T-cell (primary cell): ENCODE measurements around the gene RAD51. TPM values are rescaled to one million over a fixed set of nuclear protein-coding genes. Genes with fewer than 3 reads are reported as not detected.

Experiments
- ATAC-seq, 4 experiments: fragments of 200-7000 bp in 3 of 4; fragments of 150-1000 bp in 1 of 4; cut with Tn5 transposase; replicated peaks in 1 of 4; 1 replicate in 3 of 4; 2 replicates in 1 of 4; pipeline ENCODE4 v1.10.0; 2021; ENCODE audit warnings: moderate library complexity in 3 of 4, mild to moderate bottlenecking in 2 of 4, moderate number of reproducible peaks in 1 of 4
- CTCF ChIA-PET, 2 donors: fragments of 300-600 bp; sonication (Branson Sonifier 250); formaldehyde crosslinking; loops; one replicate each; lab custom pipeline; 2022; ENCODE audit warnings: antibody characterized with exemption in 2 of 2; lab: Charles Lee
- POLR2A ChIA-PET, 2 donors: fragments of 300-600 bp; sonication (Branson Sonifier 250); formaldehyde crosslinking; loops; one replicate each; lab custom pipeline; 2022; ENCODE audit warnings: antibody characterized with exemption in 2 of 2; lab: Charles Lee
- DNase-seq, 35 experiments: peaks; one replicate each; pipeline versions ENCODE4 v3.0.0 to v3.0.0-alpha.2; 2013 to 2023
- H3K27ac ChIP-seq: one replicate; pipeline ENCODE4 v1.5.1; 2013; ENCODE audit warnings: low read length
- H3K27me3 ChIP-seq, 2 experiments: replicated peaks in 1 of 2; 1 replicate in 1 of 2; 2 replicates in 1 of 2; pipeline versions ENCODE4 v1.6.1 to v1.7.0; 2013; ENCODE audit warnings: low read length in 1 of 2, mixed read lengths in 1 of 2; ENCODE audit not compliant: control insufficient read depth in 2 of 2, insufficient read depth in 2 of 2; ENCODE audit errors: extremely low read depth in 1 of 2
- H3K36me3 ChIP-seq, 2 donors: 1 replicate in 1 of 2; 2 replicates in 1 of 2; pipeline versions ENCODE4 v1.6.1 to v1.7.0; 2013; ENCODE audit warnings: low read length in 1 of 2; ENCODE audit not compliant: control insufficient read depth in 2 of 2, insufficient read depth in 1 of 2; ENCODE audit errors: extremely low read depth in 1 of 2
- H3K4me1 ChIP-seq, 2 experiments: 1 replicate in 1 of 2; 2 replicates in 1 of 2; pipeline versions ENCODE4 v1.6.1 to v1.7.0; 2013; ENCODE audit warnings: low read length in 2 of 2, mixed read lengths in 1 of 2; ENCODE audit not compliant: insufficient read depth in 2 of 2, control insufficient read depth in 1 of 2; ENCODE audit errors: extremely low read depth in 1 of 2
- H3K4me3 ChIP-seq, 2 donors: 1 replicate in 1 of 2; 2 replicates in 1 of 2; pipeline versions ENCODE4 v1.5.1 to v1.7.0; 2013; ENCODE audit warnings: mild to moderate bottlenecking in 2 of 2, low read length in 1 of 2, moderate library complexity in 1 of 2; ENCODE audit not compliant: control insufficient read depth in 1 of 2; ENCODE audit errors: extremely low read depth in 1 of 2
- H3K9me3 ChIP-seq: 2 replicates; pipeline ENCODE4 v1.7.0; 2013
- H3K27ac Mint-ChIP-seq, 2 donors: one replicate each; pipeline ENCODE4 v1.8.0; 2020 to 2021; ENCODE audit warnings: mild to moderate bottlenecking in 2 of 2, mixed read lengths in 2 of 2
- H3K27me3 Mint-ChIP-seq, 2 donors: one replicate each; pipeline ENCODE4 v1.8.0; 2021 to 2022; ENCODE audit warnings: mixed read lengths in 2 of 2
- H3K36me3 Mint-ChIP-seq: one replicate; pipeline ENCODE4 v1.8.0; 2021; ENCODE audit warnings: mixed read lengths
- H3K4me1 Mint-ChIP-seq, 3 donors: one replicate each; pipeline ENCODE4 v1.8.0; 2020 to 2022; ENCODE audit warnings: mixed read lengths in 3 of 3, mild to moderate bottlenecking in 1 of 3
- H3K4me3 Mint-ChIP-seq, 3 donors: one replicate each; pipeline ENCODE4 v1.8.0; 2020 to 2022; ENCODE audit warnings: mild to moderate bottlenecking in 3 of 3, mixed read lengths in 3 of 3, moderate library complexity in 3 of 3
- H3K9me3 Mint-ChIP-seq, 3 donors: one replicate each; pipeline ENCODE4 v1.8.0; 2020 to 2022; ENCODE audit warnings: mixed read lengths in 3 of 3
- WGBS: methylation state at CpG from one replicate; pipeline ENCODE4 v1.1.5; 2013; ENCODE audit warnings: missing lambda C conversion rate; ENCODE audit not compliant: insufficient coverage; 5-methylcytosine and 5-hydroxymethylcytosine counted together
- total RNA-seq, 35 experiments: library from RNA in 6 of 35; stranded (reverse) in 6 of 35; fragments of 120-200 nt in 1 of 35; gene quantifications; one replicate each; pipeline versions ENCODE4 v1.2.1 to v1.2.4 and lab custom pipeline; 2013 to 2026

Gene RAD51
- total RNA-seq, 5 donors from 2014 or later (not counting 1 experiment from before 2014, with no cell fraction given) = 0.85 to 2.5 (median 1.2) TPM

DNA sequence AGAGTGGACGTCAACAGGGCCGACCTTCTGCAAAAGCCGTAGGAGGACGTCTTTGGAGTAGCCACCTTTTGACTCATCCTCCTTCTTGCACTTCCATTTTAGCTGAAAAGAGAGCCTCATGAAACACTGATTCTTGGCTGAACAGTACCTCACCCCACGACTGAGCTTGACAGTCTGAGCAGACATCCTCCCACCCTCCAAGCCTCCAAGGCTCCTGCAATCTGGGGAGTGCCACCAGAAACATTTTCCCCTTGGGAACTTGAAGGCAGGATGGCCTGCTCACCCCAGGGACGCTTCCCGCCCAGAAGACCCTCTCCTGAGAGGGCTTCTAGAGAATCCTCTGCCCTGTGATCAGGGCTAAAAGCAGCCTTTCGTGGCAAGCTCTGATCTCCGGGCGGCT, 80.0 kb downstream of the RAD51 start:
- peaks cover 25% of the 10 kb centered on the region for H3K36me3 Mint-ChIP-seq
- ATAC-seq = no peak
- Histone ChIP-seq H3K27me3 (no peaks in the 10 kb centered on the region), H3K4me3 (no peak overlapping the region), H3K27ac (no peak overlapping the region), H3K4me1 (peaks cover 0 to 21% of the 10 kb centered on the region in 2 experiments), H3K36me3 (peaks cover 14 to 78% of the 10 kb centered on the region in 2 donors), H3K9me3 (no peaks in the 10 kb centered on the region)
- H3K27me3 Mint-ChIP-seq = no peaks in the 10 kb centered on the region
- H3K4me3 Mint-ChIP-seq = no peak overlapping the region
- CTCF ChIA-PET = interaction anchor here in 1 of 2 donors (1.0 kb wide), 1 partner anchor 10 kb away, joined by 4 read pairs; no protein-coding TSS in a partner anchor
- H3K4me1 Mint-ChIP-seq = peaks cover 4 to 11% (median 8%) of the 10 kb centered on the region in 3 donors
- POLR2A ChIA-PET = no interaction called here
- H3K27ac Mint-ChIP-seq = no peak overlapping the region
- H3K9me3 Mint-ChIP-seq = no peaks in the 10 kb centered on the region
- DNase-seq = no peak
- no CpG with 5 or more reads among the region's 10 CpGs for WGBS

GRCh38 chr15:40775740-40776536, 81.0 kb downstream of the RAD51 start:
- Mint-ChIP-seq H3K27me3 (no peaks in the 10 kb centered on the region), H3K9me3 (no peaks in the 10 kb centered on the region), H3K4me1 (peaks cover 0 to 7% (median 5%) of the 10 kb centered on the region in 3 donors), H3K4me3 (no peak overlapping the region), H3K36me3 (peaks cover 25% of the 10 kb centered on the region), H3K27ac (no peak overlapping the region)
- ChIA-PET CTCF (interaction anchor here (0.6 to 1.2 kb wide), 6 partner anchors 32 to 187 kb away, joined by 3 to 9 read pairs (median 6); no protein-coding TSS in a partner anchor), POLR2A (interaction anchor here (0.6 to 1.0 kb wide), 2 partner anchors 32 to 186 kb away, joined by 3 to 4 read pairs; no protein-coding TSS in a partner anchor)
- no peak overlapping the region for H3K4me3 ChIP-seq
- no peak overlapping the region for H3K27ac ChIP-seq
- H3K36me3 ChIP-seq = peaks cover 14 to 73% of the 10 kb centered on the region in 2 donors
- no peak for DNase-seq
- ATAC-seq = no peak
- 93% methylated on average over 12 of the region's 14 CpGs for WGBS
- no peaks in the 10 kb centered on the region for H3K9me3 ChIP-seq
- peaks cover 0 to 16% of the 10 kb centered on the region in 2 experiments for H3K4me1 ChIP-seq
- H3K27me3 ChIP-seq = no peaks in the 10 kb centered on the region

DNA sequence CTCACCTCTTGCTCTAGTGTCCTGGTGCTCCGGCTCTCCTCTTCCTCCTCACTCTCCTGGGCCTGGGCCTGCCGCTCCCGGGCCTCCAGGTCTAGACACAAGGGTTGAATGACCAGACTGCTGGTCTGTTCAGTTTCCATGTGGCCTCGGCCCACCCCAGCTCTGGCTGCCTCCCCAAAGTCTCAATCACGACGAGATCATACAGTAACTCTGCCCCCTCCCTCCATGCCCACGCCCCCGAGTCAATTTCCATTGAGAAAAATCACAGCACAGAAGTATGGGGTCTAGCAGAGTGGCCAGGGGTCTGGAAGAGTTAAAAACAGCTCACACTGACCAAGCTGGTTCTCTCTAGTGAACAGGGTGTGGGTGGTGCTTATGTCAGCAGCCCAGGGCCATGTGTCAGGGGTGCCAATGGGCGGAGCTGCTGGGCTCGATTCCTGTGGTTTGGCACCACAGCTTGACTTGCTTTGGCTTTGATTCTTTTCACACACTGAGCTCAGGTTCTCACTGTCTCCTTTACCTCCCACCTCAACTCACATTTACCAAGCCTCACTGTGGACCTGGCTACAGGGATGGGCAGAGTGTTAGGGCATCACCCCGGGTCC, 81.7 kb downstream of the RAD51 start:
- Mint-ChIP-seq H3K4me1 (peaks cover 0 to 7% (median 5%) of the 10 kb centered on the region in 3 donors), H3K4me3 (no peak overlapping the region), H3K9me3 (no peaks in the 10 kb centered on the region), H3K36me3 (peaks cover 25% of the 10 kb centered on the region), H3K27ac (peak overlapping the region in 1 of 2 donors; percentile 52), H3K27me3 (no peaks in the 10 kb centered on the region)
- peak; percentile 31 to 80 (median 68) for ATAC-seq
- Histone ChIP-seq H3K4me1 (peaks cover 0 to 16% of the 10 kb centered on the region in 2 experiments), H3K27me3 (no peaks in the 10 kb centered on the region), H3K27ac (peak overlapping the region; percentile 10), H3K4me3 (no peak overlapping the region), H3K36me3 (peaks cover 14 to 70% of the 10 kb centered on the region in 2 donors), H3K9me3 (no peaks in the 10 kb centered on the region)
- ChIA-PET POLR2A (interaction anchor here (0.6 to 1.0 kb wide), 3 partner anchors 32 to 187 kb away, joined by 3 to 4 read pairs (median 4); no protein-coding TSS in a partner anchor), CTCF (interaction anchor here (0.6 to 1.2 kb wide), 10 partner anchors 8 to 187 kb away, joined by 3 to 9 read pairs (median 5); partner anchors contain the start of gene C15orf62 (in 1 of the 2))
- DNase-seq = peak in 29 of 35 experiments; percentile 22 to 75 (median 53)
- WGBS = 98% methylated on average over 4 of the region's 11 CpGs

Other genes with a start within 250 kb of the RAD51 start
- 10 to 100 TPM in 2 of 5 donors, 1 to 10 TPM in 3; 5.8 to 13.3 (median 9.9) TPM for gene CHST14, start 224.2 kb upstream of the RAD51 start, total RNA-seq
- 10 to 100 TPM; 19.9 to 31.5 (median 27.2) TPM for gene CCDC32, start 130.1 kb upstream of the RAD51 start, total RNA-seq
- gene RPUSD2, start 125.9 kb upstream of the RAD51 start, total RNA-seq = 10 to 100 TPM; 17.4 to 24.7 (median 18.9) TPM
- gene KNL1, start 100.9 kb upstream of the RAD51 start, total RNA-seq = 1 to 10 TPM in 4 of 5 donors, under 1 TPM in 1; 0.55 to 3.8 (median 1.7) TPM
- 10 to 100 TPM; 23.9 to 32.3 (median 26.9) TPM for gene RMDN3, start 60.1 kb downstream of the RAD51 start, total RNA-seq
- gene GCHFR, start 68.9 kb downstream of the RAD51 start, total RNA-seq = 10 to 100 TPM; 13.7 to 29.9 (median 28.4) TPM
- 1 to 10 TPM in 4 of 5 donors, under 1 TPM in 1; 0.60 to 3.2 (median 2.4) TPM for gene C15orf62, start 74.8 kb downstream of the RAD51 start, total RNA-seq
- 10 to 100 TPM; 20.0 to 38.9 (median 30.8) TPM for gene ZFYVE19, start 111.9 kb downstream of the RAD51 start, total RNA-seq
- gene DNAJC17, start 112.3 kb downstream of the RAD51 start, total RNA-seq = 10 to 100 TPM; 33.1 to 47.5 (median 45.1) TPM
- not detected for gene PPP1R14D, start 133.5 kb downstream of the RAD51 start, total RNA-seq
- 1 to 10 TPM; 1.6 to 6.6 (median 5.1) TPM for gene SPINT1, start 148.9 kb downstream of the RAD51 start, total RNA-seq
- not detected for gene RHOV, start 179.1 kb downstream of the RAD51 start, total RNA-seq
- 10 to 100 TPM; 16.2 to 23.4 (median 21.3) TPM for gene VPS18, start 199.3 kb downstream of the RAD51 start, total RNA-seq
- gene DLL4, start 234.2 kb downstream of the RAD51 start, total RNA-seq = under 1 TPM in 3 of 5 donors, not detected in 2; 0.12 to 0.25 (median 0.13) TPM